Heart left ventricle (tissue), 13 donors: Measurements from ENCODE around the gene KLRC2.

Source experiments
- POLR2A ChIP-seq, 2 donors: fragments of 450-650 bp; IDR thresholded peaks; one replicate each; pipeline ENCODE4 v1.6.1; 2017; ENCODE audit warnings: antibody characterized with exemption in 2 of 2, mild to moderate bottlenecking in 2 of 2, moderate library complexity in 2 of 2
- TF ChIP-seq, protein P1 (sequence below), 12 donors: fragments of 200-600 bp; sonication (generic) in 4 of 12; IDR thresholded peaks; one replicate each; pipeline versions ENCODE4 v1.5.0 to v1.8.0; 2018 to 2022; ENCODE audit warnings: antibody characterized with exemption in 12 of 12, mild to moderate bottlenecking in 5 of 12
- donor health status: ischemic (EF 13 %, LVEDD 7.1; RV severe dilation, severe dysfunction).
- donor health status: DM: no; HTN: yes; CAD: no.
- donor health status: DM: no; HTN: no; CAD: no.
- donor health status: ischemic (EF 25% LVEDD 6.9; RV normal size, moderate dysfunction).
- donor health status: ischemic (EF 25% LVEDD 5.7; RV mildly dilated, moderate dysfunction).
- donor health status: ischemic (EF 35%, LVEDD 5.7; RV mildly dilated, moderate dysfunction).
- donor health status: nonischemic (EF 11% LVEDD 7.7; RV severe dilation, severe dysfunction).
- donor health status: DM: yes; HTN: yes; CAD: no.
- donor health status: PGD.
- donor health status: ischemic (EF 29% LVEDD 5.4; RV normal size, mild dysfunction).
- donor health status: nonischemic (EF 23%, LVEDD 6.1; RV moderate dilation, normal function).

DNA sequence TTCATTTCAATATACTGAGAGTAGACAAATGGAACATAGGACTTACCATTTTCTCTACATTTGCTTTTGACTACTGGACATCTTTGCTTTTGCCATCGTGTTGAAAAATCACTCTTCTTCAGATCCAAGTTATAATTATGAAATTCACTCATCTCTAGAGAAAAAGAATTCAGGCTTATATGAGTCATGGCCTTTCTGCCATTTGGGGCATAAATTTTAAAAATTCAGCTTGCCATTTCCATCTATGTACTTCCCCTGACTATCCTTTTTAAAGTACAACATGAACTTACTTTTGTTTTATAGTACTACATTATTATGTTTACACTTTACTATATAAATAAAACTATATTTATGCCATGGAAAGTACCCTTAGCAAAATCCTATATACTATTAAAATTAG is 49.0 kb downstream of the KLRC2 start:
- TF ChIP-seq POLR2A (IDR thresholded peaks at IDR 0.05), result no peak
- TF ChIP-seq, protein P1, sequence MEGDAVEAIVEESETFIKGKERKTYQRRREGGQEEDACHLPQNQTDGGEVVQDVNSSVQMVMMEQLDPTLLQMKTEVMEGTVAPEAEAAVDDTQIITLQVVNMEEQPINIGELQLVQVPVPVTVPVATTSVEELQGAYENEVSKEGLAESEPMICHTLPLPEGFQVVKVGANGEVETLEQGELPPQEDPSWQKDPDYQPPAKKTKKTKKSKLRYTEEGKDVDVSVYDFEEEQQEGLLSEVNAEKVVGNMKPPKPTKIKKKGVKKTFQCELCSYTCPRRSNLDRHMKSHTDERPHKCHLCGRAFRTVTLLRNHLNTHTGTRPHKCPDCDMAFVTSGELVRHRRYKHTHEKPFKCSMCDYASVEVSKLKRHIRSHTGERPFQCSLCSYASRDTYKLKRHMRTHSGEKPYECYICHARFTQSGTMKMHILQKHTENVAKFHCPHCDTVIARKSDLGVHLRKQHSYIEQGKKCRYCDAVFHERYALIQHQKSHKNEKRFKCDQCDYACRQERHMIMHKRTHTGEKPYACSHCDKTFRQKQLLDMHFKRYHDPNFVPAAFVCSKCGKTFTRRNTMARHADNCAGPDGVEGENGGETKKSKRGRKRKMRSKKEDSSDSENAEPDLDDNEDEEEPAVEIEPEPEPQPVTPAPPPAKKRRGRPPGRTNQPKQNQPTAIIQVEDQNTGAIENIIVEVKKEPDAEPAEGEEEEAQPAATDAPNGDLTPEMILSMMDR (IDR thresholded peaks at IDR 0.05), result no peak
